ENCODE data around the gene TMEM235. TPM values are rescaled to one million over a fixed set of nuclear protein-coding genes. Genes with fewer than 3 reads are reported as not detected.

The TMEM235 gene
- total RNA-seq, 1 donor from 2014 or later, result not detected

DNA sequence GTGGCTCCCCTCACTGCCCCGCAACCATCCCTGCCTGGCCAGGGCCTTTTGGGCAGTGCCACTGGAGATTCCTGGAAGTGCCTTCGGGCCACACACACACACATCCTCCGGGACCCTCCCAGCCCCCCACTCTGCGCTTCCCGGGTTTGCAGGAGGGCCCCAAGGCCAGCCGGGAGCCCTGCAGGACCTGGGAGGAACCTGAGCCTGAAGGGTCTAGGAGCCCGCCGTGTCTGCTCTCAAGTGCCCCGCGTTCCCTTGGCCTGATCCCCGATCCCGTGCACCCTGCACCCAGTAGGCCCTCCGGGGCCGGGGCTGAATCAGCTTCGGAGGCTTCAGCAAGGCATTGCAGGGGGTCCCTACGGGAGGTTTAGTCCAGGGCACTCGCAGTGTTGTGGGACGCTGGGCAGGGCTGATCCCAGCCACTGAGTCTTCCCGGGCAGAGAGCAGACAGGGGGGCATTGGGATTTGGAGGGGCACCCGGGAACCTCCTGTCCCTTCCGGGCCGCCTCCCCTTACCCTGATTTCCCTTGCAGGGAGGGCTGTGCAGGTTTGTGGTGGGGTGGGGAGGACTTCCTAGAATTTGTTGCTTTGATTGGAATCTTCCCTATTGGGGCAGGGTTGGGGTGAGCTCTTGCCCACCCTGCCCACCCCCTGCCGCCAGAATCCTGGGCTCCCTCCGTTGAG is 36.9 kb downstream of the TMEM235 start:
- intact Hi-C loops (cut with micrococcal nuclease), result no loop called here
- H3K4me1 Mint-ChIP-seq (ENCODE audit: low read depth), result peaks cover 40% of the 10 kb centered on the region
- H3K4me3 Mint-ChIP-seq, result no peak overlapping the region
- no peaks in the 10 kb centered on the region for H3K36me3 Mint-ChIP-seq (ENCODE audit: low read depth)
- H3K27me3 Mint-ChIP-seq (ENCODE audit: insufficient read depth), result peaks cover 3% of the 10 kb centered on the region
- H3K27ac Mint-ChIP-seq, result no peak overlapping the region
- no peak for DNase-seq (ENCODE audit: low spot score)
- no peaks in the 10 kb centered on the region for H3K9me3 Mint-ChIP-seq

DNA sequence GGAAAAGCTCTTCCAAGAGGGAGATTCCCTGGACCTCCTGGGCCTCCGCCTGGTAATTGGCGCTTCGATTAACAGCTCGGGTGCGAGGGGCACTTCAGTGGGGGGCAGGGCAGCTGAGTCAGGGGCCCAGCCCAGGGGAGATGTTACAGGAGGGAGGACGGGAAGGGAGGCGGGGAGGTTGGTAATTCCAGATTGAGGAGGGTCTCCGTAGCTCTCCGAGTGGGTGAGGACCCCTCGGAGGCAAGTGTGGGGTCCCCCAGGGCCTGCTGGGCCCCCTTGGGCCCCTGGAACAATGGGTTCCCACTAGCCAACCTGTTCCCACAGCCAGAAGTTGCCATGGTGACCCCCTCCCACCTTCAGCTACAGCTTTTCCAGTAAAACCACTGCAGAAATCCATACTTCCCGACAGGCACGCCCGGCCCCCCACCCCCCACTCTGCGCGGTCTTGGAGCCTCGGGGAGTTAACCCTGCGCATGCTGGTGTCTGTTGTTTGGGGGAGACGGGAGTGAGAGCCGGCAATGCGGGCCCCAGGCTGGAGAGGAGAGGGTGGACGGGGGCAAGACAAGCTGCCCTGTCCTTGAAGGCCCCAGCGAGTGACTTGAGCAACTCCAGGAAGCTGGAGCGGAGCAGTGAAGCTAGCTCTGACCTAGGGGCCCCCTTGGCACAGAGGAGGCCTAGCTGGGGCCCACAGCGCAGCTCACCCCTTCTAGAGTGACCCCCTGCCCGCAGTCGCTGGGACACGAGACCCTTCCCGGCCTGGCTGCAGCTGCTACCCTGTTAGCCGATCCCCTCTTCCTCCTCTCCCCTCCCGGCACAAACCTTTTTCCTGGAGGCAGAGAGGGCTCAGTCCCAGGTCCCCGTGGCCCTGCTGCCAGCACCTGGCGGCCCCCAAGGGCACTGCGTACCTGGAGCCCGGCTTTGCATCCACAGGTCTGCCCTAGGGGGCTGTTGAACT is 37.8 kb downstream of the TMEM235 start:
- H3K27ac Mint-ChIP-seq, result no peak overlapping the region
- peaks cover 3% of the 10 kb centered on the region for H3K27me3 Mint-ChIP-seq (ENCODE audit: insufficient read depth)
- intact Hi-C loops (cut with micrococcal nuclease), result no loop called here
- peaks cover 3% of the 10 kb centered on the region for H3K36me3 Mint-ChIP-seq (ENCODE audit: low read depth)
- DNase-seq (ENCODE audit: low spot score), result no peak
- H3K4me1 Mint-ChIP-seq (ENCODE audit: low read depth), result peaks cover 36% of the 10 kb centered on the region
- no peak overlapping the region for H3K4me3 Mint-ChIP-seq
- H3K9me3 Mint-ChIP-seq, result peaks cover 5% of the 10 kb centered on the region

DNA sequence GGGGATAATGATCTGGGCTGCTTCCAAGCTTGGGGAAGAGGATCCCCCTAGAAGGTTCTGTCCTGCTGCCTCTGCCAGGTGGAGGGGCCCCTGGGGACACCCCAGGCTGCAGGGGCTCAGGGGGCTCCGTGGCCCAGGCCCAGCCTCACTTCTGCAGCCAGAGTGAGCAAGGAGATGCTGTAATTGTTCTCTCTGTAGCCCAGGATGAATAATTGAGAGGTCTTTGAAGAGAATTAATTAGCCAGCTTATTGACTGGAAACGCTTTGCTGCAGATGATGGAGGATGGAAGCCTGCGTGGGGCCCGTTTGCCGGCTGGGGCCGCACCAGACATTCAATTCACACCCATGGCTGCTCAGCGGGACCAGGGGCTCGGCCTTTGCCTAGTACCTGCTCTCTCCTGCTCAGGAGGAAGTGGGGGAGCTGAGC is 38.5 kb downstream of the TMEM235 start:
- H3K9me3 Mint-ChIP-seq, result peaks cover 5% of the 10 kb centered on the region
- intact Hi-C loops (cut with micrococcal nuclease), result no loop called here
- H3K36me3 Mint-ChIP-seq (ENCODE audit: low read depth), result peaks cover 3% of the 10 kb centered on the region
- DNase-seq (ENCODE audit: low spot score), result no peak
- no peak overlapping the region for H3K4me3 Mint-ChIP-seq
- H3K27me3 Mint-ChIP-seq (ENCODE audit: insufficient read depth), result peaks cover 3% of the 10 kb centered on the region
- no peak overlapping the region for H3K27ac Mint-ChIP-seq
- H3K4me1 Mint-ChIP-seq (ENCODE audit: low read depth), result peaks cover 30% of the 10 kb centered on the region

DNA sequence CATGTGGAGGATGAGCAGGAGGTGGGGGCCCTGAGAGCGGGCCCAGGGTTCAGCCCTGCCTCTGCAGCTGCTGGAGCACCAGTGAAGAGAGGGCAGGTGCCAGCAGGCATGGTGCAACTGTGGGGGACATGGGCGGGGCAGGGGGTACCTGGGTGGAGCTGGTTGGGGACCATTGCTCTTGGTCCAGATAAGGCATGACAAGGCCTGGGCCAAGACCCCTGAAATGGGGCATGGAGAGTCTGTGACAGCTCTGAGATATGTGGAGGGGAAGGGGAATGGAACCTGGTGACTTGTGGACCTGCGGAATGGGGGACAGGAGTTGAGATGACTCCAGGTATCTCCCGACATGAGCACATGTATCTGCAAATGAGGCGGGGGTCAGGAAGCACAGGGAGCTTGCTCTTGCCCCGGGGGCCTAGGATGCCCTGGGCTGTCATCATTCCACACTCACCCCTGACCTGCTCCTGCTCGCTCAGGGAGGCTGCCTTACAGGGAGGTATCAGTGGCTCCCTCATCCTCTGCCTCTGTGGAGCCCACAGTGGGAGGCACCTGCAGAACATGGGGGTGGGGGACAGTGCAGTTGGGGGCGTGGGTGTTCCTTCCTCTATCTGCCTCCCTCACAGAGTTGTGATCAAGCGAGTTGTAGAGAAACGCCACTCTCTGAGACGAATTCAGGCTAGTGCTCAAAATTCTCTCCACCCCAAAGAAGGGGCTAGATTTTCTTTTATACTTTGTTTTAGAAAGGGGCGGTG is 40.2 kb downstream of the TMEM235 start:
- intact Hi-C loops (cut with micrococcal nuclease), result loop anchor here (2.0 kb wide), 1 partner anchor 13 kb away; no protein-coding TSS in a partner anchor
- H3K9me3 Mint-ChIP-seq, result peaks cover 5% of the 10 kb centered on the region
- no peak overlapping the region for H3K4me3 Mint-ChIP-seq
- DNase-seq (ENCODE audit: low spot score), result no peak
- peaks cover 3% of the 10 kb centered on the region for H3K36me3 Mint-ChIP-seq (ENCODE audit: low read depth)
- peaks cover 37% of the 10 kb centered on the region for H3K4me1 Mint-ChIP-seq (ENCODE audit: low read depth)
- no peak overlapping the region for H3K27ac Mint-ChIP-seq
- H3K27me3 Mint-ChIP-seq (ENCODE audit: insufficient read depth), result peaks cover 3% of the 10 kb centered on the region

DNA sequence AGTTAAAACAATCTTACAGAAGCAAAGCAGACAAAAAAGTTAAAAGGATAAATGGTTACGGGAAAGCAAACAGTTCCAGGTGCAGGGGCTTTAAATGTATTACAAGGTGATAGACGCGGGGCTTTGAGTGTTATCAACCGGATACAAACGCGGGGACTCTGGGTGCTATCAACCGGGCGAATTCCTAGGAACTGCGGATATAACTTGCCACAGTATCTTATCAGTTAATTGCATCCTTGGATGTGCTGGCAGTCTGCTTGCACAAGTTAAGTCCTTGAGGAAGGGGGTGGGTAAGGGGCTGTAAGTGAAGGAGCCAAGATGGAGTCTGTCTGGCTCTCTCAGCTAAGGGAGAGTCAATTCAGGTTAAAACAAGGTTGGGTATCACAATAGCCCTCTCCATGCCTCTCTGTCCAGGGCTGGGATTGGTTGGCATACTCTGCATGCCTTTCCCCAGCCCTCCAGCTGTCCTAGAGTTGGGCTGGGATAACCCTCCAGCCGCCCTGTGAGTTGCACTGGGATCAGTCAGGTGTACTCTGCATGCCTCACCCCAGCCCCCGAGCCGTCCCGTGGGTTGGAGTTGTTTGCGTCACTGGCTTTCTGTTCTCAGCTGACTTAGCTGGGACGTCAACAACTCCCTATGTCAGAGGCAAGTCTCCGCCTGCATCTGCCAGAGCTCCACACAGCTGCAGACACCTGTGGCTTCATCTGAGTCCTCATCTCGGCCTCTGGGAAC is 40.9 kb downstream of the TMEM235 start:
- Mint-ChIP-seq H3K36me3 (ENCODE audit: low read depth) (peaks cover 3% of the 10 kb centered on the region), H3K4me1 (ENCODE audit: low read depth) (peaks cover 37% of the 10 kb centered on the region), H3K9me3 (peaks cover 5% of the 10 kb centered on the region), H3K27ac (peak overlapping the region; percentile 48), H3K4me3 (no peak overlapping the region), H3K27me3 (ENCODE audit: insufficient read depth) (peaks cover 3% of the 10 kb centered on the region)
- peak; percentile 50 for DNase-seq (ENCODE audit: low spot score)
- intact Hi-C loops (cut with micrococcal nuclease), result loop anchor here (2.0 kb wide), 1 partner anchor 14 kb away; no protein-coding TSS in a partner anchor

DNA sequence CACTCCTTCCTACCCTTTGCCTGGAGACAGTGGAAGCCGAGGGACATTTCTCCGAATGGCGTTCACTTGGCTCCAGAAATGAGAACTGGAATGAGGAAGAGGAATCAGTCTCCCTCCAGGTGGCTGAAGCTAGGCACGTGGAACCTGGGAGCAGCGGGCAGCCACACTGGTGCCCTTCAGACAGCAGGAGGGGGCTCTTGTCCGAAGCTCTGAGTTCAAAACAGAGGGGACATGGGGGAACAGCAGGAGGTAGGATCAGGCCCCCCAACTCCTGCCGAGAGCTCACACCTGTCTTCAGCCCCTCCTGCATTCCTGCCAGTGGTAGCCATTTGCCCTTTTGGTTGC is 41.5 kb downstream of the TMEM235 start:
- DNase-seq (ENCODE audit: low spot score), result no peak
- Mint-ChIP-seq H3K4me1 (ENCODE audit: low read depth) (peaks cover 37% of the 10 kb centered on the region), H3K9me3 (peaks cover 5% of the 10 kb centered on the region), H3K27ac (peak overlapping the region; percentile 48), H3K4me3 (no peak overlapping the region), H3K27me3 (ENCODE audit: insufficient read depth) (peaks cover 3% of the 10 kb centered on the region), H3K36me3 (ENCODE audit: low read depth) (peaks cover 3% of the 10 kb centered on the region)
- intact Hi-C loops (cut with micrococcal nuclease), result loop anchor here (2.0 kb wide), 1 partner anchor 14 kb away; no protein-coding TSS in a partner anchor

DNA sequence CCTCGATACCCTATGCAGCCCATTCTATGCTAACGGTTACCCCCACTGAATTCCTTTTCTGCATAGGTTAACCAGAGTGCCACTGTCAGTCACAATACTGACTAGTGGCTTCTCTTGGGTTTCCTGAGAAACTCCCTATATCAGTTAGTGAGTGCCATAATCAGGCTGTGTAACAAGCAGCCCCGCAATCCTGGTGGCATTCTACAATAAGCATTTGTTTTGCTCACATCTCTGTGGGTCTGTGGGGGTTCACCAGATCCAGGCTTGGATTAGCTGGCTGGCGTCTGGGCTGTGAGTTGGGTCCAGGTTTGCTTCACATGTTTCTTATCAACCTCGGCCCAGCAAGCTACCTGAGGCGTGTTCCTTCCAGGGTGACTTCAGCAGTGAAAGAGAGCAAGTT is 42.4 kb downstream of the TMEM235 start:
- intact Hi-C loops (cut with micrococcal nuclease), result loop anchor here (2.0 kb wide), 1 partner anchor 15 kb away; no protein-coding TSS in a partner anchor
- DNase-seq (ENCODE audit: low spot score), result no peak
- H3K27ac Mint-ChIP-seq, result no peak overlapping the region
- H3K36me3 Mint-ChIP-seq (ENCODE audit: low read depth), result peaks cover 3% of the 10 kb centered on the region
- no peak overlapping the region for H3K4me3 Mint-ChIP-seq
- peaks cover 3% of the 10 kb centered on the region for H3K27me3 Mint-ChIP-seq (ENCODE audit: insufficient read depth)
- peaks cover 5% of the 10 kb centered on the region for H3K9me3 Mint-ChIP-seq
- H3K4me1 Mint-ChIP-seq (ENCODE audit: low read depth), result peaks cover 37% of the 10 kb centered on the region

DNA sequence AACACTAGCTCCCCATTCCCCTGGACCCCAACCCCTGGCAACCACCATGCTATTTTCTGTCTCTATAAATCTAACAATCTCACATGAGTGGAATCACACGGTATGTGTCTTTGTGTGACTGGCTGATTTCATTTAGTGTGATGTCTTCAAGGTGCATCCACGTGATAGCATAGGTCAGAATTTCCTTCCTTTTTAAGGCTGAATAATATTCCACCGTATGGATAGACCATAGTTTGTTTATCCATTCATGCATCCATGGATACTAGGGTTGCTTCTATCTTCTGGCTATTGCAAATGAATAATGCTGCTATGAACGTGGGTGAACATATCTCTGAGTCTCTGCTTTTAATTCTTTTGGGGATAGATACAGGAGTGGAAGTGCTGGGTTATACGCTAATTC is 43.9 kb downstream of the TMEM235 start:
- intact Hi-C loops (cut with micrococcal nuclease), result no loop called here
- H3K4me1 Mint-ChIP-seq (ENCODE audit: low read depth), result peaks cover 47% of the 10 kb centered on the region
- no peak overlapping the region for H3K27ac Mint-ChIP-seq
- H3K36me3 Mint-ChIP-seq (ENCODE audit: low read depth), result peaks cover 3% of the 10 kb centered on the region
- peaks cover 3% of the 10 kb centered on the region for H3K27me3 Mint-ChIP-seq (ENCODE audit: insufficient read depth)
- H3K9me3 Mint-ChIP-seq, result peaks cover 5% of the 10 kb centered on the region
- H3K4me3 Mint-ChIP-seq, result no peak overlapping the region
- DNase-seq (ENCODE audit: low spot score), result no peak

DNA sequence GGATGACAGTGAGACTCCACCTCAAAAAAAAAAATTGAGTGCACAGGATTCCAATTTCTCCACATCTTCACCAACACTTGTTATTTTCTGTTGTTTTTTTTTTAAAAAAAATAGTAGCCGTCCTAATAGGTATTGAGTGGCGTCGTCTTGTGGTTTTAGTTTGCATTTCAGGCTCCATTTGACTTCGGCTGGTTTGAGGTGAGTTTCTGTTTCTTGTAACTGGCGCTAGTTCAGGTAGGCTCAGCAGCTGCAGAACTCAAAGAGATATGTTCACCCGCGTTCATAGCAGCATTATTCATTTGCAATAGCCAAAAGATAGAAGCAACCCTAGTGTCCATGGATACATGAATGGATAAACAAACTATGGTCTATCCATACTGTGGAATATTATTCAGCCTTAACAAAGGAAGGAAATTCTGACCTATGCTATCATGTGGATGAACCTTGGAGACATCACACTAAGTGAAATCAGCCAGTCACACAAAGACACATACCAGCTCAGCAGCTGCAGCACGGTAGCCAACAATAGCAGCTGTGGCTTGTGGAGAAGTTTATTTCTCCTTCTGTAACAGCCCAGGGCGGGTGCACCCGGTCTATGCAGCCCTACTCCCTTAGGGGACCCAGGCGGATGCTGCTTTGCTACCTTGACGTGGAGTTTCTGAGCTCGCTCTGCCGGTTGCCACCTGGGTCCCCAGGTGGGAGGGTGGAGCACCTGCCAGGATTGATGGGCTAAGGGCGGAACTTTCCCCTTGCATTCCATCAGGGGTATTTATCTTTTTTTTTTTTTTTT is 44.9 kb downstream of the TMEM235 start:
- no peak for DNase-seq (ENCODE audit: low spot score)
- peaks cover 43% of the 10 kb centered on the region for H3K4me1 Mint-ChIP-seq (ENCODE audit: low read depth)
- H3K27ac Mint-ChIP-seq, result peak overlapping the region; percentile 63
- H3K4me3 Mint-ChIP-seq, result no peak overlapping the region
- intact Hi-C loops (cut with micrococcal nuclease), result no loop called here
- peaks cover 5% of the 10 kb centered on the region for H3K9me3 Mint-ChIP-seq
- peaks cover 3% of the 10 kb centered on the region for H3K36me3 Mint-ChIP-seq (ENCODE audit: low read depth)
- peaks cover 3% of the 10 kb centered on the region for H3K27me3 Mint-ChIP-seq (ENCODE audit: insufficient read depth)

DNA sequence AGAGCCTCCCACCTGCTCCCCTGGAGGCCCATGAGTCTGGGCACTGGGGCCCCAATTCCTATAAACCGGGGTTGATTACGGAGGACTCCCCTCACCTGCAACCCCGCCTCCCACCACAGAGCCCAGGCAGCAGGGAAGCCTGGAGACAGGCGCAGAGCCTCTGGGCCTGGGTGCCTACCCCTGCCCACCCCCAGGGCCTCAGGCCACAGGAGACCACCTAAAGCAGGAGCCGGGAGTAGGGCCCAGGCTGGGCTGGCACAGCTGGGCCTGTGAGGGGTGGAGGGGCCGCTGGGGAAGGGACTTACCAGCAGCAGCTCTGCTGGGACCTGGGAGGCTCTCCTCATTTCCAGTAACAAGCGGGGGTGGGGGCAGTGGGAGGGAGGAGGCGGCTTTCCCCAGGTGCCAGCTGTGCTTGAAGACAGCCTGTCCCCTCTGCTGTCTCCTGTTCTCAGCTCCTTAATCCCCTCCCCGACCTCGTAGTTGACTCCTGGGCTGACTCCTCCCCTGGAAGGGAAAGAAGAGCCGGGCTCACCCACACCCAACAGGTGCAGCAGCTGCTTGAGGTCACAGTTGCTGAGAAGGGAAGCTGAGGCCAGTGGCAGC is 46.8 kb downstream of the TMEM235 start:
- Mint-ChIP-seq H3K4me1 (ENCODE audit: low read depth) (peaks cover 23% of the 10 kb centered on the region), H3K4me3 (peak overlapping the region; percentile 28), H3K27me3 (ENCODE audit: insufficient read depth) (no peaks in the 10 kb centered on the region), H3K9me3 (peaks cover 5% of the 10 kb centered on the region), H3K36me3 (ENCODE audit: low read depth) (peaks cover 3% of the 10 kb centered on the region), H3K27ac (no peak overlapping the region)
- intact Hi-C loops (cut with micrococcal nuclease), result no loop called here
- no peak for DNase-seq (ENCODE audit: low spot score)

DNA sequence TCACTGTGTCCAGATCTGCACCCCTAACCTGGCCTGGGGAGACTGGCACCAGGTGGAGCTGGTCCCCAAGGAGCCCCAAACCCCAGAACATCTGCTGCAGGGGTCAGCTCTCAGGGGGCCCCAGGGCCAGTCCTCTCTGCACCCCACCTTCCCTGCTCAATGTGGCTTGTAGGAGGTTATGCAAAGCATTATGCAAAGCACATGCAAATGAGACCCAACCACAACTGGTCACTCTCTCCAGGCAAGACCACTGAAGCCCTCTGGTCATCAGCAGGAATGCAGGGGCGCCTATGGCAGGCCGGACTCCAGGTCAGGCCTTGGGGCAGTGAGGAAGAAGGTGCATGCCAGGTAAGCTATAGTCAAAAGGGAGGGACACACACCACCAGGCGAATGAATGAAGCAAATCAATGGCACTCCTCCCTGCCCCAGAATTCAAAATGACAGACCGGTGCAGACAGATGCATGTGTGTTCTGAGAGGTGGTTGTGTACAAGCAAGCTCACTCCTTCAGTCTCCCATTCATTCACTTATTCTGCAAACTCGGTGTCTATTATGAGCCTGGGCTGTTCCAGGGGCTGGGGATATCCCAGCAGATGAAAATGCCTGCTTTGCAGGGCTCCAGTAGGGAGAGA is 48.0 kb downstream of the TMEM235 start:
- Mint-ChIP-seq H3K4me1 (ENCODE audit: low read depth) (peaks cover 23% of the 10 kb centered on the region), H3K27ac (no peak overlapping the region), H3K9me3 (no peaks in the 10 kb centered on the region), H3K4me3 (no peak overlapping the region), H3K27me3 (ENCODE audit: insufficient read depth) (no peaks in the 10 kb centered on the region), H3K36me3 (ENCODE audit: low read depth) (no peaks in the 10 kb centered on the region)
- intact Hi-C loops (cut with micrococcal nuclease), result no loop called here
- no peak for DNase-seq (ENCODE audit: low spot score)
